RWPE1 (cell line): ENCODE results near the gene KRTAP13-4.

ENCODE experiments used
- CTCF ChIA-PET: fragments of 350-600 bp; sonication (Branson Sonifier 250); formaldehyde crosslinking; extraction: SDS; loops from one replicate; lab custom pipeline; 2021; lab: Yijun Ruan, JAX
- POLR2A ChIA-PET: fragments of 400-600 bp; formaldehyde crosslinking; extraction: SDS; loops from one replicate; lab custom pipeline; 2020; ENCODE audit warnings: antibody characterized with exemption; ENCODE audit not compliant: low non-redundant PET; lab: Yijun Ruan, JAX
- DNase-seq: peaks from one replicate; pipeline ENCODE4 v3.0.0; 2012; ENCODE audit warnings: low spot score
- H3K27ac ChIP-seq: fragments of 450-650 bp; 2 replicates; pipeline ENCODE4 v1.5.1; 2017
- TF ChIP-seq, protein P1 (sequence below): fragments of 450-650 bp; conservative IDR thresholded peaks from 2 replicates; pipeline ENCODE4 v1.5.1; 2017; ENCODE audit warnings: low read depth, mild to moderate bottlenecking

The KRTAP13-4 gene

GRCh38 chr21:30425826-30426225, 4.2 kb upstream of the KRTAP13-4 start, which contains the start of gene KRTAP13-3:
Gene KRTAP13-3, minus strand, starts transcription at chr21:30425926. Its CDS starts 14 bp downstream, at chr21:30425912.
- ChIA-PET POLR2A (no interaction called here), CTCF (no interaction called here)
- DNase-seq, result no peak
- TF ChIP-seq, protein P1, sequence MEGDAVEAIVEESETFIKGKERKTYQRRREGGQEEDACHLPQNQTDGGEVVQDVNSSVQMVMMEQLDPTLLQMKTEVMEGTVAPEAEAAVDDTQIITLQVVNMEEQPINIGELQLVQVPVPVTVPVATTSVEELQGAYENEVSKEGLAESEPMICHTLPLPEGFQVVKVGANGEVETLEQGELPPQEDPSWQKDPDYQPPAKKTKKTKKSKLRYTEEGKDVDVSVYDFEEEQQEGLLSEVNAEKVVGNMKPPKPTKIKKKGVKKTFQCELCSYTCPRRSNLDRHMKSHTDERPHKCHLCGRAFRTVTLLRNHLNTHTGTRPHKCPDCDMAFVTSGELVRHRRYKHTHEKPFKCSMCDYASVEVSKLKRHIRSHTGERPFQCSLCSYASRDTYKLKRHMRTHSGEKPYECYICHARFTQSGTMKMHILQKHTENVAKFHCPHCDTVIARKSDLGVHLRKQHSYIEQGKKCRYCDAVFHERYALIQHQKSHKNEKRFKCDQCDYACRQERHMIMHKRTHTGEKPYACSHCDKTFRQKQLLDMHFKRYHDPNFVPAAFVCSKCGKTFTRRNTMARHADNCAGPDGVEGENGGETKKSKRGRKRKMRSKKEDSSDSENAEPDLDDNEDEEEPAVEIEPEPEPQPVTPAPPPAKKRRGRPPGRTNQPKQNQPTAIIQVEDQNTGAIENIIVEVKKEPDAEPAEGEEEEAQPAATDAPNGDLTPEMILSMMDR, result no peak
- no peak within 1 kb of the TSS for H3K27ac ChIP-seq

GRCh38 chr21:30426731-30427130, 3.3 kb upstream of the KRTAP13-4 start:
- TF ChIP-seq, protein P1, result no peak
- no peak for DNase-seq
- ChIA-PET POLR2A (no interaction called here), CTCF (no interaction called here)
- H3K27ac ChIP-seq, result no peak overlapping the region

DNA sequence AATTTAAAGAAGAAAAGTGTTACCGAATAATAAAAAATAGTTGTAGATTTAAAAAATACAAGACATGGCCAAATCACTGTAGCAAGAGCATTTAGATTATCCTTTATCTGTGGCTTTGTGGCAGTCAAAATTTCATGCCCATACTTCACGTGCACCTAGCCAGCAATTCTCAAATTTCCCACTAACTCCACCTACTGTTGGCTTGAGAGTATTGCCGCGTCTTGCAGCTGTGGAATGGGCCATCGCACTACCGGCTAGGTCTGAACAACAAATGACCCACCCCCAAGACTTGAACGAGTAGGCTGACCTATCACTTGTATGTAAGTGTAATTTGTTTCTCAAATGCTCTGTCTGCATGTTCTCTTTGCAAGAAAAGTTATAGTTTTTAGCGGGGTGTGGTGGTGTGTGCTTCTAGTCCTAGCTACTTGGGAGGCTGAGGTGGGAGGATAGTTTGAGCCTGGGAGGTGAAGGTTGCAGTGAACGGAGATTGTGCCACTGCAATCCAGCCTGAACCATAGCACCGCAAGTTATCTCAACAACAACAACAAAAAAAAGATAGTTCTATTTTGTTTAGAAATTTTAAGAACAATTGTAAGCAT, 4.1 kb downstream of the KRTAP13-4 start:
- TF ChIP-seq, protein P1, result peak; percentile 79
- H3K27ac ChIP-seq, result no peak overlapping the region
- CTCF ChIA-PET, result interaction anchor here (0.6 to 2.4 kb wide), 12 partner anchors 9 to 490 kb away, joined by 3 to 12 read pairs (median 4); no protein-coding TSS in a partner anchor
- peak; percentile 21 for DNase-seq
- POLR2A ChIA-PET, result no interaction called here

DNA sequence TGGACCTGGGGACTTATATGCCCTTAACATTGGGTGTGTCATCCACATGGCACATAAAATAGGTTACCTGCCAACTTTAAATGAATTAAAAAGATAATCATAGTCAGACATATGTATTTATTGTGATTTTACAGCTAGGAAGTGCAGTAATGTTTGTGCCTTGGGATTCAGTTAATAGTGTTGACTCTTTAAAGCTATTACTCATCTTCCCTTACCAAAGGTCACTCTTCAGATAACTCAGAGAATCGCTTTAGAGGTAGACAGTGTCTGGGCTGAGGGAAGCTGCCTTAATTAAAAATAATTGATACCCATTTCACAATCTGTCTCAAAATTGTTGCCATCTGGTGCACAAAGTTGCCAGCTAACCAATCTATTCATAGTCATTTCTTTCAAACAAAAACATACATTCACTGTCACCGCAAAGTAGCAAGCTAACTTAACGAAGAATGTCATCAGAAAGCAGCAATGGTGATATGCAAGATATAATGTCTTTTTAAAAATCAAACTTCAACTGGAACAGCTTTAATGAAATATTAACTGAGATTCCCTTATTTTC, 7.1 kb downstream of the KRTAP13-4 start:
- TF ChIP-seq, protein P1, result no peak
- no peak overlapping the region for H3K27ac ChIP-seq
- CTCF ChIA-PET, result interaction anchor here (0.6 to 0.8 kb wide), 3 partner anchors 8 to 649 kb away, joined by 3 to 6 read pairs (median 3); no protein-coding TSS in a partner anchor
- POLR2A ChIA-PET, result no interaction called here
- DNase-seq, result no peak

GRCh38 chr21:30439975-30440374, 10.0 kb downstream of the KRTAP13-4 start, which contains the start of gene KRTAP15-1:
Gene KRTAP15-1, plus strand, starts transcription at chr21:30440275. Its CDS starts 53 bp downstream, at chr21:30440328.
- H3K27ac ChIP-seq, result no peak within 1 kb of the TSS
- POLR2A ChIA-PET, result no interaction called here
- CTCF ChIA-PET, result no interaction called here
- TF ChIP-seq, protein P1, result no peak
- no peak for DNase-seq

DNA sequence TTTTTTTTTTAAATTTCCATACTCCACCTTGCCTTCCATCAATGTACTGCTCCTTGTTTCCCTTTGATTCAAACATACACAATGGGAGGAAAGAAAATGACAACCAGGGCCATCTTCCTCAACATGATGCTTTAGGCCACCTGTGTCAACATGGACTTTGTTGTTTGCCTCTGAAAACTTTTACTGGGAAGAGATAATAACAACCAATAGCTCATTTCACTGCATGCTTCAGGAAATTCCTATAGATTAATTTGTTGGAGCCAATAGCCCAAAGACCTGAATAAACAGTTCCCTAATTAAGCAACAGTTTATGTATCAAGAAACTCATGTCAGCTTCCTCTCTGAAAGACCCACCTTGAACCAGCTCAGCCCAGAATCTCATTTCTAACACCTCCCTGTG, 13.2 kb downstream of the KRTAP13-4 start:
- TF ChIP-seq, protein P1, result no peak
- CTCF ChIA-PET, result interaction anchor here (0.5 to 1.2 kb wide), 3 partner anchors 9 to 668 kb away, joined by 3 to 4 read pairs (median 4); no protein-coding TSS in a partner anchor
- no peak for DNase-seq
- POLR2A ChIA-PET, result no interaction called here
- H3K27ac ChIP-seq, result no peak overlapping the region
